ENCODE results near the gene SBK2.
"Not testable (repeated sequence)": the region's sequence is repeated elsewhere in the genome, so short reads cannot be mapped to it uniquely, and the experiment has no call there.

DNA sequence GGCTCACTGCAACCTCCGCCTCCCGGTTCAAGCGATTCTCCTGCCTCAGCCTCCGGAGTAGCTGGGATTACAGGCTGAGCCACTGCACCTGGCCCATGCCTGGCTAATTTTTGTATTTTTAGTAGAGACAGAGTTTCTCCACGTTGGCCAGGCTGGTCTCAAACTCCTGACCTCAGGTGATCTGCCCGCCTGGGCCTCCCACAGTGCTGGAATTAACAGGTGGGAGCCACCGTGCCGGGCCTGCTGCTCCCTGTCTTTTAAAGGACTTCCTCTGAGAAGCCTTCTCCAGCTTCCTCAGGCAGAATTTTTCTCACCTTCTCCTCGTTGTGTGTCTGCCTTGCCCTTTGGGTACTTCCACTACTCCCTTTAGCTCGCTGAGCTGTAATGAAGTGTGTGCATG lies 40.1 kb downstream of the SBK2 start:
- TF ChIP-seq EZH2 (IDR thresholded peaks at IDR 0.05; ENCODE audit: low read depth, unreplicated experiment); EZH2phosphoT487 (IDR thresholded peaks at IDR 0.05; ENCODE audit: unreplicated experiment); JUNB (IDR thresholded peaks at IDR 0.05; ENCODE audit: unreplicated experiment): not testable (repeated sequence)
- TF ChIP-seq, protein P1, sequence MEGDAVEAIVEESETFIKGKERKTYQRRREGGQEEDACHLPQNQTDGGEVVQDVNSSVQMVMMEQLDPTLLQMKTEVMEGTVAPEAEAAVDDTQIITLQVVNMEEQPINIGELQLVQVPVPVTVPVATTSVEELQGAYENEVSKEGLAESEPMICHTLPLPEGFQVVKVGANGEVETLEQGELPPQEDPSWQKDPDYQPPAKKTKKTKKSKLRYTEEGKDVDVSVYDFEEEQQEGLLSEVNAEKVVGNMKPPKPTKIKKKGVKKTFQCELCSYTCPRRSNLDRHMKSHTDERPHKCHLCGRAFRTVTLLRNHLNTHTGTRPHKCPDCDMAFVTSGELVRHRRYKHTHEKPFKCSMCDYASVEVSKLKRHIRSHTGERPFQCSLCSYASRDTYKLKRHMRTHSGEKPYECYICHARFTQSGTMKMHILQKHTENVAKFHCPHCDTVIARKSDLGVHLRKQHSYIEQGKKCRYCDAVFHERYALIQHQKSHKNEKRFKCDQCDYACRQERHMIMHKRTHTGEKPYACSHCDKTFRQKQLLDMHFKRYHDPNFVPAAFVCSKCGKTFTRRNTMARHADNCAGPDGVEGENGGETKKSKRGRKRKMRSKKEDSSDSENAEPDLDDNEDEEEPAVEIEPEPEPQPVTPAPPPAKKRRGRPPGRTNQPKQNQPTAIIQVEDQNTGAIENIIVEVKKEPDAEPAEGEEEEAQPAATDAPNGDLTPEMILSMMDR (conservative IDR thresholded peaks at IDR 0.05; ENCODE audit: low read depth in 2 of 2) = not testable (repeated sequence)
- TF ChIP-seq, protein P2, sequence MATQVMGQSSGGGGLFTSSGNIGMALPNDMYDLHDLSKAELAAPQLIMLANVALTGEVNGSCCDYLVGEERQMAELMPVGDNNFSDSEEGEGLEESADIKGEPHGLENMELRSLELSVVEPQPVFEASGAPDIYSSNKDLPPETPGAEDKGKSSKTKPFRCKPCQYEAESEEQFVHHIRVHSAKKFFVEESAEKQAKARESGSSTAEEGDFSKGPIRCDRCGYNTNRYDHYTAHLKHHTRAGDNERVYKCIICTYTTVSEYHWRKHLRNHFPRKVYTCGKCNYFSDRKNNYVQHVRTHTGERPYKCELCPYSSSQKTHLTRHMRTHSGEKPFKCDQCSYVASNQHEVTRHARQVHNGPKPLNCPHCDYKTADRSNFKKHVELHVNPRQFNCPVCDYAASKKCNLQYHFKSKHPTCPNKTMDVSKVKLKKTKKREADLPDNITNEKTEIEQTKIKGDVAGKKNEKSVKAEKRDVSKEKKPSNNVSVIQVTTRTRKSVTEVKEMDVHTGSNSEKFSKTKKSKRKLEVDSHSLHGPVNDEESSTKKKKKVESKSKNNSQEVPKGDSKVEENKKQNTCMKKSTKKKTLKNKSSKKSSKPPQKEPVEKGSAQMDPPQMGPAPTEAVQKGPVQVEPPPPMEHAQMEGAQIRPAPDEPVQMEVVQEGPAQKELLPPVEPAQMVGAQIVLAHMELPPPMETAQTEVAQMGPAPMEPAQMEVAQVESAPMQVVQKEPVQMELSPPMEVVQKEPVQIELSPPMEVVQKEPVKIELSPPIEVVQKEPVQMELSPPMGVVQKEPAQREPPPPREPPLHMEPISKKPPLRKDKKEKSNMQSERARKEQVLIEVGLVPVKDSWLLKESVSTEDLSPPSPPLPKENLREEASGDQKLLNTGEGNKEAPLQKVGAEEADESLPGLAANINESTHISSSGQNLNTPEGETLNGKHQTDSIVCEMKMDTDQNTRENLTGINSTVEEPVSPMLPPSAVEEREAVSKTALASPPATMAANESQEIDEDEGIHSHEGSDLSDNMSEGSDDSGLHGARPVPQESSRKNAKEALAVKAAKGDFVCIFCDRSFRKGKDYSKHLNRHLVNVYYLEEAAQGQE (IDR thresholded peaks at IDR 0.05; ENCODE audit: unreplicated experiment) = not testable (repeated sequence)
